DND-41 (cell line): ENCODE measurements around the gene SCMH1.

Source experiments
- ATAC-seq: fragments of 200-7000 bp; cut with Tn5 transposase; 3 replicates; pipeline ENCODE4 v1.9.1; 2021; ENCODE audit warnings: low read depth; ENCODE audit not compliant: insufficient read depth
- DNase-seq: peaks from one replicate; pipeline ENCODE4 v3.0.0-alpha.2; 2020
- H2AFZ ChIP-seq: 2 replicates; pipeline ENCODE4 v1.6.0; 2012; ENCODE audit warnings: low read depth, low read length
- H3K27ac ChIP-seq: 2 replicates; pipeline ENCODE4 v1.5.1; 2012; ENCODE audit warnings: low read length, inconsistent platforms
- H3K27me3 ChIP-seq: fragments of 200-600 bp; sonication (generic); 2 replicates; pipeline ENCODE4 v1.6.0; 2012; ENCODE audit warnings: low read length, mild to moderate bottlenecking, inconsistent platforms; ENCODE audit not compliant: insufficient read depth, poor library complexity
- H3K36me3 ChIP-seq: 2 replicates; pipeline ENCODE4 v1.5.1; 2012; ENCODE audit warnings: low read length, inconsistent platforms; ENCODE audit not compliant: insufficient read depth
- H3K4me1 ChIP-seq: 2 replicates; pipeline ENCODE4 v1.5.1; 2012; ENCODE audit warnings: mild to moderate bottlenecking, low read length; ENCODE audit not compliant: insufficient read depth
- H3K4me2 ChIP-seq: 2 replicates; pipeline ENCODE4 v1.6.0; 2012; ENCODE audit warnings: mild to moderate bottlenecking, moderate library complexity, low read length, inconsistent platforms; ENCODE audit not compliant: insufficient read depth
- H3K4me3 ChIP-seq, 2 experiments: fragments of 200-600 bp in 1 of 2; shearing (Covaris generic) in 1 of 2; 2 replicates each; pipeline ENCODE4 v1.5.1; 2012 to 2016; ENCODE audit warnings: inconsistent platforms in 2 of 2, low read length in 2 of 2, mild to moderate bottlenecking in 2 of 2, low read depth in 1 of 2, moderate library complexity in 1 of 2
- H3K79me2 ChIP-seq: 2 replicates; pipeline ENCODE4 v1.6.0; 2012; ENCODE audit warnings: low read length, inconsistent platforms; ENCODE audit not compliant: insufficient read depth
- H3K9ac ChIP-seq: 2 replicates; pipeline ENCODE4 v1.6.0; 2012; ENCODE audit warnings: low read depth, mild to moderate bottlenecking, inconsistent platforms, low read length, moderate library complexity
- H3K9me3 ChIP-seq: 2 replicates; pipeline ENCODE4 v1.5.1; 2012; ENCODE audit warnings: low read length, moderate library complexity, mild to moderate bottlenecking, inconsistent platforms; ENCODE audit not compliant: insufficient read depth, severe bottlenecking
- H4K20me1 ChIP-seq: 2 replicates; pipeline ENCODE4 v1.6.0; 2012; ENCODE audit warnings: low read length; ENCODE audit not compliant: insufficient read depth
- CTCF ChIP-seq: IDR thresholded peaks from 2 replicates; pipeline ENCODE4 v1.5.1; 2012; ENCODE audit warnings: borderline replicate concordance, low read length, moderate library complexity, mild to moderate bottlenecking; ENCODE audit not compliant: poor library complexity, severe bottlenecking; ENCODE audit errors: extremely low read depth
- EZH2 ChIP-seq: IDR thresholded peaks from 3 replicates; pipeline ENCODE4 v1.6.1; 2012; ENCODE audit warnings: borderline replicate concordance, low read depth, mild to moderate bottlenecking, moderate library complexity, low read length, inconsistent platforms; ENCODE audit not compliant: severe bottlenecking

The SCMH1 gene

GRCh38 chr1:41175546-41175945 is 66.6 kb downstream of the SCMH1 start:
- peaks cover 4% of the 10 kb centered on the region for H3K9me3 ChIP-seq
- H2AFZ ChIP-seq, result no peak overlapping the region
- H3K79me2 ChIP-seq, result no peaks in the 10 kb centered on the region
- ATAC-seq (no peak), DNase-seq (no peak)
- no peak overlapping the region for H3K27ac ChIP-seq
- H3K4me2 ChIP-seq, result no peak overlapping the region
- TF ChIP-seq CTCF (no peak), EZH2 (no peak)
- H3K27me3 ChIP-seq, result no peaks in the 10 kb centered on the region
- no peaks in the 10 kb centered on the region for H3K4me1 ChIP-seq
- H3K9ac ChIP-seq, result no peak overlapping the region
- H3K4me3 ChIP-seq, result no peak overlapping the region
- no peaks in the 10 kb centered on the region for H4K20me1 ChIP-seq
- H3K36me3 ChIP-seq, result peaks cover 4% of the 10 kb centered on the region; the same call in 1 of the 2 replicates

GRCh38 chr1:41174170-41174569 is 67.9 kb downstream of the SCMH1 start:
- no peak for TF ChIP-seq CTCF
- no peak for TF ChIP-seq EZH2
- DNase-seq (no peak), ATAC-seq (no peak)
- H4K20me1 ChIP-seq, result no peaks in the 10 kb centered on the region
- H3K36me3 ChIP-seq, result peaks cover 8% of the 10 kb centered on the region; the same call in 1 of the 2 replicates
- H3K4me3 ChIP-seq, result no peak overlapping the region
- H3K27ac ChIP-seq, result no peak overlapping the region
- no peak overlapping the region for H3K9ac ChIP-seq
- no peak overlapping the region for H2AFZ ChIP-seq
- no peaks in the 10 kb centered on the region for H3K27me3 ChIP-seq
- no peak overlapping the region for H3K4me2 ChIP-seq
- H3K9me3 ChIP-seq, result peaks cover 15% of the 10 kb centered on the region
- H3K79me2 ChIP-seq, result no peaks in the 10 kb centered on the region
- no peaks in the 10 kb centered on the region for H3K4me1 ChIP-seq

- no peak for DNase-seq
Observed at GRCh38 chr1:41173651-41174050, 68.5 kb downstream of the SCMH1 start.

More at GRCh38 chr1:41173651-41174050, 68.5 kb downstream of the SCMH1 start:
- Histone ChIP-seq H4K20me1 (no peaks in the 10 kb centered on the region), H2AFZ (no peak overlapping the region), H3K4me2 (no peak overlapping the region), H3K79me2 (no peaks in the 10 kb centered on the region), H3K36me3 (peaks cover 13% of the 10 kb centered on the region; the same call in 1 of the 2 replicates), H3K4me1 (no peaks in the 10 kb centered on the region), H3K27me3 (no peaks in the 10 kb centered on the region), H3K4me3 (no peak overlapping the region), H3K9ac (no peak overlapping the region), H3K9me3 (peaks cover 20% of the 10 kb centered on the region), H3K27ac (no peak overlapping the region)
- TF ChIP-seq CTCF (no peak), EZH2 (no peak)
- ATAC-seq, result no peak
